ENCODE data around the gene GMCL2. TPM values are rescaled to one million over a fixed set of nuclear protein-coding genes. Genes with fewer than 3 reads are reported as not detected.

Gene GMCL2
- total RNA-seq, 1 experiment from 2014 or later = not detected

GRCh38 chr5:178189433-178189832, 2.3 kb upstream of the GMCL2 start:
- ChIA-PET CTCF (interaction anchor here (0.7 kb wide), 1 partner anchor 687 kb away, joined by 3 read pairs; no protein-coding TSS in a partner anchor), POLR2A (no interaction called here)
- no peak for DNase-seq (ENCODE audit: low spot score)
- Mint-ChIP-seq H3K4me1 (peaks cover 6% of the 10 kb centered on the region), H3K36me3 (peaks cover 15% of the 10 kb centered on the region), H3K9me3 (peaks cover 17% of the 10 kb centered on the region), H3K27ac (no peak overlapping the region), H3K4me3 (no peak overlapping the region), H3K27me3 (ENCODE audit: low read depth) (peaks cover 5% of the 10 kb centered on the region)
- TF ChIP-seq NFATC4 (CRISPR knock-in tag; IDR thresholded peaks at IDR 0.05) = no peak
- TF ChIP-seq AFF4 (CRISPR knock-in tag; IDR thresholded peaks at IDR 0.05; ENCODE audit: borderline replicate concordance) = no peak
- TF ChIP-seq TCF7 (CRISPR knock-in tag; IDR thresholded peaks at IDR 0.05; ENCODE audit: low read depth) = no peak
- TF ChIP-seq ZNF425 (CRISPR knock-in tag; conservative IDR thresholded peaks at IDR 0.05) = no peak
- no peak for TF ChIP-seq ZSCAN18 (CRISPR knock-in tag; IDR thresholded peaks at IDR 0.05)
- no peak for TF ChIP-seq IRF2 (CRISPR knock-in tag; IDR thresholded peaks at IDR 0.05; ENCODE audit: borderline replicate concordance, low read depth)
- no peak for TF ChIP-seq AR (CRISPR knock-in tag; IDR thresholded peaks at IDR 0.05)
- no peak for TF ChIP-seq FOXP1 (CRISPR knock-in tag; IDR thresholded peaks at IDR 0.05; ENCODE audit: borderline replicate concordance)
- TF ChIP-seq CTCF (IDR thresholded peaks at IDR 0.05) = no peak
- TF ChIP-seq ZNF317 (CRISPR knock-in tag; IDR thresholded peaks at IDR 0.05; ENCODE audit: borderline replicate concordance, low read depth) = no peak
- TF ChIP-seq TEAD4 (CRISPR knock-in tag; IDR thresholded peaks at IDR 0.05) = no peak
- no peak for ATAC-seq

GRCh38 chr5:178186427-178186826, 744 bp downstream of the GMCL2 start:
- Mint-ChIP-seq H3K4me3 (no peak overlapping the region), H3K9me3 (0 out of 2 replicates have a peak, but pooled peaks cover 4% of the 10 kb centered on the region), H3K27ac (no peak overlapping the region), H3K4me1 (peaks cover 13% of the 10 kb centered on the region), H3K36me3 (no peaks in the 10 kb centered on the region; the same call in 1 of the 2 replicates), H3K27me3 (ENCODE audit: low read depth) (peaks cover 3% of the 10 kb centered on the region; the same call in 1 of the 2 replicates)
- ATAC-seq (no peak), DNase-seq (ENCODE audit: low spot score) (no peak)
- POLR2A ChIA-PET = interaction anchor here (3.7 kb wide), 1 partner anchor 18 kb away, joined by 15 read pairs; the partner anchor contains the start of gene HNRNPAB
- CTCF ChIA-PET = no interaction called here
- TF ChIP-seq CTCF (IDR thresholded peaks at IDR 0.05) (no peak), ZNF219 (CRISPR knock-in tag; IDR thresholded peaks at IDR 0.05; ENCODE audit: borderline replicate concordance) (no peak), CREB1 (CRISPR knock-in tag; IDR thresholded peaks at IDR 0.05) (no peak), PRDM15 (CRISPR knock-in tag; IDR thresholded peaks at IDR 0.05) (no peak), ELF4 (CRISPR knock-in tag; IDR thresholded peaks at IDR 0.05; ENCODE audit: low read depth) (no peak)

Data from WTC11 (cell line).